ENCODE data around the gene AARS2.

DNA sequence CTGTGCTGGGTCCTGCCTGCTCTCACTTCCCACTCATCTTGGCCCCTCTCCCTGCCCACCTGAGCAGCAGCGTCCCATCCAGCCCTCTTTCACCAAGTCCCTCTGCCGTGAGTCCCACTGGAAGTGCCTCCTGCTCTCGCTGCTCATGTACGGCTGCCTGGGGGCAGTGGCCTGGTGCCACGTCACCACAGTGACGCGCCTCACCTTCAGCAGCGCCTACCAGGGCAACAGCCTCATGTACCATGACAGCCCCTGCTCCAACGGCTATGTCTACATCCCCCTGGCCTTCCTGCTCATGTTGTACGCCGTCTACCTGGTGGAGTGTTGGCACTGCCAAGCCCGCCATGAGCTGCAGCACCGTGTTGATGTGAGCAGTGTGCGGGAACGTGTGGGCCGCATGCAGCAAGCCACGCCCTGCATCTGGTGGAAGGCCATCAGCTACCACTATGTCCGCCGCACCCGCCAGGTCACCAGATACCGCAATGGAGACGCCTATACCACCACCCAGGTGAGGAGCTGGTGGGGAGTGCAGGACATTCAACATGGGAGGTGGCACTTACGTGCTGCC lies 40.1 kb downstream of the AARS2 start:
- TF ChIP-seq CTCF (IDR thresholded peaks at IDR 0.05) (no peak), POLR2A (IDR thresholded peaks at IDR 0.05) (no peak)

Data from adrenal gland (tissue), 5 donors.